ENCODE data around the gene ACAT2.

The ACAT2 gene

GRCh38 chr6:159726918-159727716 lies 34.7 kb upstream of the ACAT2 start, which contains the start of gene WTAP (continued):
- TF ChIP-seq, protein P1, sequence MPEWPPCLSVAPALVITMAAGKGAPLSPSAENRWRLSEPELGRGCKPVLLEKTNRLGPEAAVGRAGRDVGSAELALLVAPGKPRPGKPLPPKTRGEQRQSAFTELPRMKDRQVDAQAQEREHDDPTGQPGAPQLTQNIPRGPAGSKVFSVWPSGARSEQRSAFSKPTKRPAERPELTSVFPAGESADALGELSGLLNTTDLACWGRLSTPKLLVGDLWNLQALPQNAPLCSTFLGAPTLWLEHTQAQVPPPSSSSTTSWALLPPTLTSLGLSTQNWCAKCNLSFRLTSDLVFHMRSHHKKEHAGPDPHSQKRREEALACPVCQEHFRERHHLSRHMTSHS (tag by site-specific recombination; IDR thresholded peaks at IDR 0.05): no peak
- TF ChIP-seq ZNF692 (tag by site-specific recombination; IDR thresholded peaks at IDR 0.05) (peak; percentile 94), ZNF623 (tag by site-specific recombination; IDR thresholded peaks at IDR 0.05) (peak; percentile 31; the same call in 1 of the 2 replicates), RBAK (tag by site-specific recombination; IDR thresholded peaks at IDR 0.05) (no peak), REPIN1 (tag by site-specific recombination; IDR thresholded peaks at IDR 0.05; ENCODE audit: low read depth) (peak; percentile 88; the same call in 1 of the 2 replicates), KLF8 (tag by site-specific recombination; IDR thresholded peaks at IDR 0.05) (peak; percentile 98), ZNF211 (tag by site-specific recombination; IDR thresholded peaks at IDR 0.05; ENCODE audit: low read depth) (no peak), ZNF132 (tag by site-specific recombination; IDR thresholded peaks at IDR 0.05; ENCODE audit: borderline replicate concordance) (no peak), ZNF549 (tag by site-specific recombination; IDR thresholded peaks at IDR 0.05) (no peak), ZNF610 (tag by site-specific recombination; IDR thresholded peaks at IDR 0.05; ENCODE audit: borderline replicate concordance) (peak; percentile 94; the same call in 1 of the 2 replicates), ZBTB8A (tag by site-specific recombination; IDR thresholded peaks at IDR 0.05) (peak; percentile 79), ZNF169 (tag by site-specific recombination; IDR thresholded peaks at IDR 0.05) (no peak), ZNF76 (tag by site-specific recombination; IDR thresholded peaks at IDR 0.05; ENCODE audit: borderline replicate concordance, low read depth) (peak; percentile 97), ZNF660 (tag by site-specific recombination; IDR thresholded peaks at IDR 0.05) (peak; percentile 78; the same call in 1 of the 2 replicates), GFI1B (tag by site-specific recombination; IDR thresholded peaks at IDR 0.05) (peak; percentile 61), KLF17 (tag by site-specific recombination; IDR thresholded peaks at IDR 0.05) (peak; percentile 97), ZNF362 (tag by site-specific recombination; IDR thresholded peaks at IDR 0.05) (no peak; the same call in 1 of the 2 replicates), ZBTB6 (tag by site-specific recombination; IDR thresholded peaks at IDR 0.05) (peak; percentile 13; the same call in 1 of the 2 replicates), ZNF639 (tag by site-specific recombination; IDR thresholded peaks at IDR 0.05) (peak; percentile 97), ZNF155 (tag by site-specific recombination; IDR thresholded peaks at IDR 0.05) (no peak), ZNF830 (tag by site-specific recombination; IDR thresholded peaks at IDR 0.05; ENCODE audit: low read depth) (no peak), SCRT2 (tag by site-specific recombination; IDR thresholded peaks at IDR 0.05) (peak; percentile 99), ZNF416 (tag by site-specific recombination; IDR thresholded peaks at IDR 0.05) (no peak), ZNF837 (tag by site-specific recombination; IDR thresholded peaks at IDR 0.05) (no peak), GLI4 (tag by site-specific recombination; IDR thresholded peaks at IDR 0.05) (no peak; the same call in 1 of the 2 replicates), ZNF24 (tag by site-specific recombination; IDR thresholded peaks at IDR 0.05) (peak; percentile 86)
- TF ChIP-seq, protein P2, sequence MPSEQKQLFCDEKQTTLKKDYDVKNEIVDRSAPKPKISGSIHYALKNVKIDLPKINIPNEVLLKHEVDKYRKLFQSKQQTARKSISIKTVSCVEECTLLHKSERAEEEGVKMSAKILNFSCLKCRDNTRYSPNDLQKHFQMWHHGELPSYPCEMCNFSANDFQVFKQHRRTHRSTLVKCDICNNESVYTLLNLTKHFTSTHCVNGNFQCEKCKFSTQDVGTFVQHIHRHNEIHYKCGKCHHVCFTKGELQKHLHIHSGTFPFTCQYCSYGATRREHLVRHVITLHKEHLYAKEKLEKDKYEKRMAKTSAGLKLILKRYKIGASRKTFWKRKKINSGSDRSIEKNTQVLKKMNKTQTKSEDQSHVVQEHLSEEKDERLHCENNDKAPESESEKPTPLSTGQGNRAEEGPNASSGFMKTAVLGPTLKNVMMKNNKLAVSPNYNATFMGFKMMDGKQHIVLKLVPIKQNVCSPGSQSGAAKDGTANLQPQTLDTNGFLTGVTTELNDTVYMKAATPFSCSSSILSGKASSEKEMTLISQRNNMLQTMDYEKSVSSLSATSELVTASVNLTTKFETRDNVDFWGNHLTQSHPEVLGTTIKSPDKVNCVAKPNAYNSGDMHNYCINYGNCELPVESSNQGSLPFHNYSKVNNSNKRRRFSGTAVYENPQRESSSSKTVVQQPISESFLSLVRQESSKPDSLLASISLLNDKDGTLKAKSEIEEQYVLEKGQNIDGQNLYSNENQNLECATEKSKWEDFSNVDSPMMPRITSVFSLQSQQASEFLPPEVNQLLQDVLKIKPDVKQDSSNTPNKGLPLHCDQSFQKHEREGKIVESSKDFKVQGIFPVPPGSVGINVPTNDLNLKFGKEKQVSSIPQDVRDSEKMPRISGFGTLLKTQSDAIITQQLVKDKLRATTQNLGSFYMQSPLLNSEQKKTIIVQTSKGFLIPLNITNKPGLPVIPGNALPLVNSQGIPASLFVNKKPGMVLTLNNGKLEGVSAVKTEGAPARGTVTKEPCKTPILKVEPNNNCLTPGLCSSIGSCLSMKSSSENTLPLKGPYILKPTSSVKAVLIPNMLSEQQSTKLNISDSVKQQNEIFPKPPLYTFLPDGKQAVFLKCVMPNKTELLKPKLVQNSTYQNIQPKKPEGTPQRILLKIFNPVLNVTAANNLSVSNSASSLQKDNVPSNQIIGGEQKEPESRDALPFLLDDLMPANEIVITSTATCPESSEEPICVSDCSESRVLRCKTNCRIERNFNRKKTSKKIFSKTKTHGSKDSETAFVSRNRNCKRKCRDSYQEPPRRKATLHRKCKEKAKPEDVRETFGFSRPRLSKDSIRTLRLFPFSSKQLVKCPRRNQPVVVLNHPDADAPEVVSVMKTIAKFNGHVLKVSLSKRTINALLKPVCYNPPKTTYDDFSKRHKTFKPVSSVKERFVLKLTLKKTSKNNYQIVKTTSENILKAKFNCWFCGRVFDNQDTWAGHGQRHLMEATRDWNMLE (tag by site-specific recombination; conservative IDR thresholded peaks at IDR 0.05; ENCODE audit: low read depth): peak; percentile 69
